GM10266 (cell line): ENCODE data around the gene PLD1.

Experiments used
- DNase-seq: peaks from one replicate; pipeline ENCODE4 v3.0.0; 2012; ENCODE audit errors: extremely low spot score
- TF ChIP-seq, protein P1 (sequence below): IDR thresholded peaks from 2 replicates; pipeline ENCODE4 v1.5.1; 2012; ENCODE audit warnings: mild to moderate bottlenecking, low read depth; ENCODE audit not compliant: control insufficient read depth, insufficient read depth; ENCODE audit errors: missing control alignments

The PLD1 gene

GRCh38 chr3:171556574-171557145, 253.6 kb downstream of the PLD1 start:
- no peak for DNase-seq
- TF ChIP-seq, protein P1, sequence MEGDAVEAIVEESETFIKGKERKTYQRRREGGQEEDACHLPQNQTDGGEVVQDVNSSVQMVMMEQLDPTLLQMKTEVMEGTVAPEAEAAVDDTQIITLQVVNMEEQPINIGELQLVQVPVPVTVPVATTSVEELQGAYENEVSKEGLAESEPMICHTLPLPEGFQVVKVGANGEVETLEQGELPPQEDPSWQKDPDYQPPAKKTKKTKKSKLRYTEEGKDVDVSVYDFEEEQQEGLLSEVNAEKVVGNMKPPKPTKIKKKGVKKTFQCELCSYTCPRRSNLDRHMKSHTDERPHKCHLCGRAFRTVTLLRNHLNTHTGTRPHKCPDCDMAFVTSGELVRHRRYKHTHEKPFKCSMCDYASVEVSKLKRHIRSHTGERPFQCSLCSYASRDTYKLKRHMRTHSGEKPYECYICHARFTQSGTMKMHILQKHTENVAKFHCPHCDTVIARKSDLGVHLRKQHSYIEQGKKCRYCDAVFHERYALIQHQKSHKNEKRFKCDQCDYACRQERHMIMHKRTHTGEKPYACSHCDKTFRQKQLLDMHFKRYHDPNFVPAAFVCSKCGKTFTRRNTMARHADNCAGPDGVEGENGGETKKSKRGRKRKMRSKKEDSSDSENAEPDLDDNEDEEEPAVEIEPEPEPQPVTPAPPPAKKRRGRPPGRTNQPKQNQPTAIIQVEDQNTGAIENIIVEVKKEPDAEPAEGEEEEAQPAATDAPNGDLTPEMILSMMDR, result no peak

- no peak for DNase-seq
- TF ChIP-seq, protein P1, result no peak
Observed at GRCh38 chr3:171556148-171556547, 254.1 kb downstream of the PLD1 start.

GRCh38 chr3:171553086-171553485, 257.2 kb downstream of the PLD1 start:
- TF ChIP-seq, protein P1, result no peak
- no peak for DNase-seq

DNA sequence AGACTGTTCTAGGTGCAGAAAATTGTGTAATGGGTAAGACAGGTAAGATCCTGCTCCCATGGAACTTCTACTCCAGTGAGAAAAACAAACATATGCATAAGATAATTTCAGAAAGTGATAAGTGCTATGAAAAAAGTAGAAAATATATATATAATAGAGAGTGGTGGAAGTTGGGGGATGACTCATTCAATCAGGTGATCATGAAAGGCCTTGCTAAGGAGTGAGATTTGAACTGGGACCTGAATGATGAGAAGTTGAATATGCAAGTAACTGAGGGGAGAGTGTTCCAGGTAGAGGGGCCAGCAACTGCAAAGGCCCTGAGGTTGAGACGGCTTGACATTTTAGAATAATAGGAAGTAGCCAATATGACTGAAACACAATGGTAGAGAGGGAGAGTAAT, 257.8 kb downstream of the PLD1 start:
- TF ChIP-seq, protein P1, result no peak
- no peak for DNase-seq

- TF ChIP-seq, protein P1, result no peak
- no peak for DNase-seq
Observed at GRCh38 chr3:171551296-171551695, 259.0 kb downstream of the PLD1 start.
